WTC11 (cell line): ENCODE measurements around the gene POLH.

Experiments used
- ATF1 ChIP-seq: sonication (generic); formaldehyde crosslinking; IDR thresholded peaks from 2 replicates; pipeline ENCODE4 v1.8.1; 2023; ENCODE audit warnings: mild to moderate bottlenecking, moderate library complexity, missing genetic modification reagents
- GABPB1 ChIP-seq: sonication (generic); formaldehyde crosslinking; IDR thresholded peaks from 2 replicates; pipeline ENCODE4 v1.8.1; 2023; ENCODE audit warnings: mild to moderate bottlenecking, missing genetic modification reagents
- HMGA2 ChIP-seq: fragments of 250-450 bp; sonication (Bioruptor Pico); IDR thresholded peaks from 2 replicates; pipeline ENCODE4 v1.4.0; 2021; ENCODE audit warnings: mild to moderate bottlenecking, moderate library complexity
- JUN ChIP-seq: sonication (generic); formaldehyde crosslinking; IDR thresholded peaks from 2 replicates; pipeline ENCODE4 v1.8.0; 2023; ENCODE audit warnings: mild to moderate bottlenecking, missing genetic modification reagents
- NFE2L1 ChIP-seq: sonication (generic); formaldehyde crosslinking; IDR thresholded peaks from 2 replicates; pipeline ENCODE4 v1.8.1; 2023; ENCODE audit warnings: missing genetic modification reagents
- NFYB ChIP-seq: sonication (generic); formaldehyde crosslinking; conservative IDR thresholded peaks from 2 replicates; pipeline ENCODE4 v1.8.0; 2022; ENCODE audit warnings: low read depth, missing genetic modification reagents
- ZNF232 ChIP-seq: sonication (generic); formaldehyde crosslinking; IDR thresholded peaks from 2 replicates; pipeline ENCODE4 v1.8.0; 2022; ENCODE audit warnings: mild to moderate bottlenecking, missing genetic modification reagents
- ZNF416 ChIP-seq: fragments of 250-450 bp; sonication (Bioruptor Pico); IDR thresholded peaks from 2 replicates; pipeline ENCODE4 v1.9.0; 2021; ENCODE audit warnings: mild to moderate bottlenecking, inconsistent platforms
- TF ChIP-seq, protein P1 (sequence below): sonication (generic); formaldehyde crosslinking; IDR thresholded peaks from 2 replicates; pipeline ENCODE4 v1.8.1; 2023; ENCODE audit warnings: mild to moderate bottlenecking, missing genetic modification reagents, borderline replicate concordance
- TF ChIP-seq, protein P2 (sequence below): sonication (generic); formaldehyde crosslinking; IDR thresholded peaks from 2 replicates; pipeline ENCODE4 v1.8.1; 2023; ENCODE audit warnings: mild to moderate bottlenecking, missing genetic modification reagents
- TF ChIP-seq, protein P3 (sequence below): fragments of 200-600 bp; IDR thresholded peaks from 2 replicates; pipeline ENCODE4 v1.8.0; 2022; ENCODE audit warnings: antibody characterized with exemption
- TF ChIP-seq, protein P4 (sequence below): sonication (generic); formaldehyde crosslinking; IDR thresholded peaks from 2 replicates; pipeline ENCODE4 v1.8.0; 2022; ENCODE audit warnings: mild to moderate bottlenecking, missing genetic modification reagents
- TF ChIP-seq, protein P5 (sequence below): sonication (generic); formaldehyde crosslinking; conservative IDR thresholded peaks from 2 replicates; pipeline ENCODE4 v1.8.1; 2023; ENCODE audit warnings: mild to moderate bottlenecking, low read depth, missing genetic modification reagents, moderate library complexity

DNA sequence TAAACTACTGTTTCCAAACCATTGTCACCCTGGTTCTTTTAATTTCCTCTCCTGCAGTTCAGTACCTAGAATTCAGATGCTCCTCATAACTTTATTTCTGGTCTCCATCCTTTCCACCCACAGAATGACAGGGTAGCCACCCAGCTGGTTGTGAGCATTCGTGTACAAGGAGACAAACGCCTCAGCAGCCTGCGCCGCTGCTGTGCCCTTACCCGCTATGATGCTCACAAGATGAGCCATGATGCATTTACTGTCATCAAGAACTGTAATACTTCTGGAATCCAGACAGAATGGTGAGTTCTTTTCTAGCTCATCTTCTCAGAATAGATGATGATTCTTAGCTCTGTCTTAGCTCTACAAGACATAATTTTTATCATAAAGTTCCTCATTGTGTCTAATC is 34.4 kb downstream of the POLH start:
- TF ChIP-seq, protein P1, sequence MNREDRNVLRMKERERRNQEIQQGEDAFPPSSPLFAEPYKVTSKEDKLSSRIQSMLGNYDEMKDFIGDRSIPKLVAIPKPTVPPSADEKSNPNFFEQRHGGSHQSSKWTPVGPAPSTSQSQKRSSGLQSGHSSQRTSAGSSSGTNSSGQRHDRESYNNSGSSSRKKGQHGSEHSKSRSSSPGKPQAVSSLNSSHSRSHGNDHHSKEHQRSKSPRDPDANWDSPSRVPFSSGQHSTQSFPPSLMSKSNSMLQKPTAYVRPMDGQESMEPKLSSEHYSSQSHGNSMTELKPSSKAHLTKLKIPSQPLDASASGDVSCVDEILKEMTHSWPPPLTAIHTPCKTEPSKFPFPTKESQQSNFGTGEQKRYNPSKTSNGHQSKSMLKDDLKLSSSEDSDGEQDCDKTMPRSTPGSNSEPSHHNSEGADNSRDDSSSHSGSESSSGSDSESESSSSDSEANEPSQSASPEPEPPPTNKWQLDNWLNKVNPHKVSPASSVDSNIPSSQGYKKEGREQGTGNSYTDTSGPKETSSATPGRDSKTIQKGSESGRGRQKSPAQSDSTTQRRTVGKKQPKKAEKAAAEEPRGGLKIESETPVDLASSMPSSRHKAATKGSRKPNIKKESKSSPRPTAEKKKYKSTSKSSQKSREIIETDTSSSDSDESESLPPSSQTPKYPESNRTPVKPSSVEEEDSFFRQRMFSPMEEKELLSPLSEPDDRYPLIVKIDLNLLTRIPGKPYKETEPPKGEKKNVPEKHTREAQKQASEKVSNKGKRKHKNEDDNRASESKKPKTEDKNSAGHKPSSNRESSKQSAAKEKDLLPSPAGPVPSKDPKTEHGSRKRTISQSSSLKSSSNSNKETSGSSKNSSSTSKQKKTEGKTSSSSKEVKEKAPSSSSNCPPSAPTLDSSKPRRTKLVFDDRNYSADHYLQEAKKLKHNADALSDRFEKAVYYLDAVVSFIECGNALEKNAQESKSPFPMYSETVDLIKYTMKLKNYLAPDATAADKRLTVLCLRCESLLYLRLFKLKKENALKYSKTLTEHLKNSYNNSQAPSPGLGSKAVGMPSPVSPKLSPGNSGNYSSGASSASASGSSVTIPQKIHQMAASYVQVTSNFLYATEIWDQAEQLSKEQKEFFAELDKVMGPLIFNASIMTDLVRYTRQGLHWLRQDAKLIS, result no peak
- no peak for TF ChIP-seq JUN (CRISPR knock-in tag)
- TF ChIP-seq, protein P2, sequence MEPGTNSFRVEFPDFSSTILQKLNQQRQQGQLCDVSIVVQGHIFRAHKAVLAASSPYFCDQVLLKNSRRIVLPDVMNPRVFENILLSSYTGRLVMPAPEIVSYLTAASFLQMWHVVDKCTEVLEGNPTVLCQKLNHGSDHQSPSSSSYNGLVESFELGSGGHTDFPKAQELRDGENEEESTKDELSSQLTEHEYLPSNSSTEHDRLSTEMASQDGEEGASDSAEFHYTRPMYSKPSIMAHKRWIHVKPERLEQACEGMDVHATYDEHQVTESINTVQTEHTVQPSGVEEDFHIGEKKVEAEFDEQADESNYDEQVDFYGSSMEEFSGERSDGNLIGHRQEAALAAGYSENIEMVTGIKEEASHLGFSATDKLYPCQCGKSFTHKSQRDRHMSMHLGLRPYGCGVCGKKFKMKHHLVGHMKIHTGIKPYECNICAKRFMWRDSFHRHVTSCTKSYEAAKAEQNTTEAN (CRISPR knock-in tag), result no peak
- TF ChIP-seq, protein P3, sequence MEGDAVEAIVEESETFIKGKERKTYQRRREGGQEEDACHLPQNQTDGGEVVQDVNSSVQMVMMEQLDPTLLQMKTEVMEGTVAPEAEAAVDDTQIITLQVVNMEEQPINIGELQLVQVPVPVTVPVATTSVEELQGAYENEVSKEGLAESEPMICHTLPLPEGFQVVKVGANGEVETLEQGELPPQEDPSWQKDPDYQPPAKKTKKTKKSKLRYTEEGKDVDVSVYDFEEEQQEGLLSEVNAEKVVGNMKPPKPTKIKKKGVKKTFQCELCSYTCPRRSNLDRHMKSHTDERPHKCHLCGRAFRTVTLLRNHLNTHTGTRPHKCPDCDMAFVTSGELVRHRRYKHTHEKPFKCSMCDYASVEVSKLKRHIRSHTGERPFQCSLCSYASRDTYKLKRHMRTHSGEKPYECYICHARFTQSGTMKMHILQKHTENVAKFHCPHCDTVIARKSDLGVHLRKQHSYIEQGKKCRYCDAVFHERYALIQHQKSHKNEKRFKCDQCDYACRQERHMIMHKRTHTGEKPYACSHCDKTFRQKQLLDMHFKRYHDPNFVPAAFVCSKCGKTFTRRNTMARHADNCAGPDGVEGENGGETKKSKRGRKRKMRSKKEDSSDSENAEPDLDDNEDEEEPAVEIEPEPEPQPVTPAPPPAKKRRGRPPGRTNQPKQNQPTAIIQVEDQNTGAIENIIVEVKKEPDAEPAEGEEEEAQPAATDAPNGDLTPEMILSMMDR, result no peak
- no peak for TF ChIP-seq HMGA2
- TF ChIP-seq NFE2L1, result no peak
- no peak for TF ChIP-seq GABPB1 (CRISPR knock-in tag)
- TF ChIP-seq, protein P4, sequence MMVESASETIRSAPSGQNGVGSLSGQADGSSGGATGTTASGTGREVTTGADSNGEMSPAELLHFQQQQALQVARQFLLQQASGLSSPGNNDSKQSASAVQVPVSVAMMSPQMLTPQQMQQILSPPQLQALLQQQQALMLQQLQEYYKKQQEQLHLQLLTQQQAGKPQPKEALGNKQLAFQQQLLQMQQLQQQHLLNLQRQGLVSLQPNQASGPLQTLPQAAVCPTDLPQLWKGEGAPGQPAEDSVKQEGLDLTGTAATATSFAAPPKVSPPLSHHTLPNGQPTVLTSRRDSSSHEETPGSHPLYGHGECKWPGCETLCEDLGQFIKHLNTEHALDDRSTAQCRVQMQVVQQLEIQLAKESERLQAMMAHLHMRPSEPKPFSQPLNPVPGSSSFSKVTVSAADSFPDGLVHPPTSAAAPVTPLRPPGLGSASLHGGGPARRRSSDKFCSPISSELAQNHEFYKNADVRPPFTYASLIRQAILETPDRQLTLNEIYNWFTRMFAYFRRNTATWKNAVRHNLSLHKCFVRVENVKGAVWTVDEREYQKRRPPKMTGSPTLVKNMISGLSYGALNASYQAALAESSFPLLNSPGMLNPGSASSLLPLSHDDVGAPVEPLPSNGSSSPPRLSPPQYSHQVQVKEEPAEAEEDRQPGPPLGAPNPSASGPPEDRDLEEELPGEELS, result no peak
- TF ChIP-seq ZNF416 (CRISPR knock-in tag), result no peak
- TF ChIP-seq, protein P5, sequence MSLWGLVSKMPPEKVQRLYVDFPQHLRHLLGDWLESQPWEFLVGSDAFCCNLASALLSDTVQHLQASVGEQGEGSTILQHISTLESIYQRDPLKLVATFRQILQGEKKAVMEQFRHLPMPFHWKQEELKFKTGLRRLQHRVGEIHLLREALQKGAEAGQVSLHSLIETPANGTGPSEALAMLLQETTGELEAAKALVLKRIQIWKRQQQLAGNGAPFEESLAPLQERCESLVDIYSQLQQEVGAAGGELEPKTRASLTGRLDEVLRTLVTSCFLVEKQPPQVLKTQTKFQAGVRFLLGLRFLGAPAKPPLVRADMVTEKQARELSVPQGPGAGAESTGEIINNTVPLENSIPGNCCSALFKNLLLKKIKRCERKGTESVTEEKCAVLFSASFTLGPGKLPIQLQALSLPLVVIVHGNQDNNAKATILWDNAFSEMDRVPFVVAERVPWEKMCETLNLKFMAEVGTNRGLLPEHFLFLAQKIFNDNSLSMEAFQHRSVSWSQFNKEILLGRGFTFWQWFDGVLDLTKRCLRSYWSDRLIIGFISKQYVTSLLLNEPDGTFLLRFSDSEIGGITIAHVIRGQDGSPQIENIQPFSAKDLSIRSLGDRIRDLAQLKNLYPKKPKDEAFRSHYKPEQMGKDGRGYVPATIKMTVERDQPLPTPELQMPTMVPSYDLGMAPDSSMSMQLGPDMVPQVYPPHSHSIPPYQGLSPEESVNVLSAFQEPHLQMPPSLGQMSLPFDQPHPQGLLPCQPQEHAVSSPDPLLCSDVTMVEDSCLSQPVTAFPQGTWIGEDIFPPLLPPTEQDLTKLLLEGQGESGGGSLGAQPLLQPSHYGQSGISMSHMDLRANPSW (CRISPR knock-in tag), result no peak
- TF ChIP-seq ATF1 (CRISPR knock-in tag), result no peak
- TF ChIP-seq NFYB (CRISPR knock-in tag), result no peak
- TF ChIP-seq ZNF232 (CRISPR knock-in tag), result no peak
